ENCODE data around the gene SMTN. TPM values are rescaled to one million over a fixed set of nuclear protein-coding genes. Genes with fewer than 3 reads are reported as not detected.

The SMTN gene
- total RNA-seq, 1 donor from 2014 or later, result 51.7 TPM

- TF ChIP-seq CTCF (IDR thresholded peaks at IDR 0.05; ENCODE audit: insufficient read depth, low read length, poor library complexity, severe bottlenecking), result no peak
- Histone ChIP-seq H3K4me3 (ENCODE audit: low read depth, low read length) (no peak overlapping the region), H3K27me3 (ENCODE audit: control insufficient read depth, insufficient read depth, low read length) (peaks cover 33% of the 10 kb centered on the region), H3K36me3 (ENCODE audit: control insufficient read depth, insufficient read depth, low read length) (no peaks in the 10 kb centered on the region)
- DNase-seq (ENCODE audit: low read depth), result no peak
Observed at GRCh38 chr22:31143038-31143437, 61.9 kb downstream of the SMTN start.

- peaks cover 28% of the 10 kb centered on the region for H3K27me3 ChIP-seq (ENCODE audit: control insufficient read depth, insufficient read depth, low read length)
- no peak for TF ChIP-seq CTCF (IDR thresholded peaks at IDR 0.05; ENCODE audit: insufficient read depth, low read length, poor library complexity, severe bottlenecking)
- no peaks in the 10 kb centered on the region for H3K36me3 ChIP-seq (ENCODE audit: control insufficient read depth, insufficient read depth, low read length)
- no peak for DNase-seq (ENCODE audit: low read depth)
- no peak overlapping the region for H3K4me3 ChIP-seq (ENCODE audit: low read depth, low read length)
Observed at GRCh38 chr22:31143537-31143936, 62.4 kb downstream of the SMTN start.

- no peaks in the 10 kb centered on the region for H3K36me3 ChIP-seq (ENCODE audit: control insufficient read depth, insufficient read depth, low read length)
- DNase-seq (ENCODE audit: low read depth), result no peak
- TF ChIP-seq CTCF (IDR thresholded peaks at IDR 0.05; ENCODE audit: insufficient read depth, low read length, poor library complexity, severe bottlenecking), result no peak
Observed at GRCh38 chr22:31144223-31144622, 63.1 kb downstream of the SMTN start.

GRCh38 chr22:31148488-31148887 lies 67.4 kb downstream of the SMTN start:
- H3K27me3 ChIP-seq (ENCODE audit: control insufficient read depth, insufficient read depth, low read length), result peaks cover 2% of the 10 kb centered on the region
- H3K4me3 ChIP-seq (ENCODE audit: low read depth, low read length), result no peak overlapping the region
- no peak for DNase-seq (ENCODE audit: low read depth)
- TF ChIP-seq CTCF (IDR thresholded peaks at IDR 0.05; ENCODE audit: insufficient read depth, low read length, poor library complexity, severe bottlenecking), result no peak
- H3K36me3 ChIP-seq (ENCODE audit: control insufficient read depth, insufficient read depth, low read length), result no peaks in the 10 kb centered on the region

More at GRCh38 chr22:31144223-31144622, 63.1 kb downstream of the SMTN start:
- Histone ChIP-seq H3K4me3 (ENCODE audit: low read depth, low read length) (no peak overlapping the region), H3K27me3 (ENCODE audit: control insufficient read depth, insufficient read depth, low read length) (peaks cover 24% of the 10 kb centered on the region)

GRCh38 chr22:31148953-31149627 lies 68.0 kb downstream of the SMTN start:
- Histone ChIP-seq H3K36me3 (ENCODE audit: control insufficient read depth, insufficient read depth, low read length) (no peaks in the 10 kb centered on the region), H3K27me3 (ENCODE audit: control insufficient read depth, insufficient read depth, low read length) (no peaks in the 10 kb centered on the region), H3K4me3 (ENCODE audit: low read depth, low read length) (no peak overlapping the region)
- DNase-seq (ENCODE audit: low read depth), result no peak
- peak; percentile 99 for TF ChIP-seq CTCF (IDR thresholded peaks at IDR 0.05; ENCODE audit: insufficient read depth, low read length, poor library complexity, severe bottlenecking)

GRCh38 chr22:31150615-31151014 lies 69.5 kb downstream of the SMTN start:
- no peak for DNase-seq (ENCODE audit: low read depth)
- Histone ChIP-seq H3K27me3 (ENCODE audit: control insufficient read depth, insufficient read depth, low read length) (no peaks in the 10 kb centered on the region), H3K4me3 (ENCODE audit: low read depth, low read length) (no peak overlapping the region), H3K36me3 (ENCODE audit: control insufficient read depth, insufficient read depth, low read length) (no peaks in the 10 kb centered on the region)
- peak; percentile 47 for TF ChIP-seq CTCF (IDR thresholded peaks at IDR 0.05; ENCODE audit: insufficient read depth, low read length, poor library complexity, severe bottlenecking)
